MG63 (cell line): ENCODE data around the gene FAM216A. TPM values are rescaled to one million over a fixed set of nuclear protein-coding genes. Genes with fewer than 3 reads are reported as not detected.
A peak's percentile ranks its signal among the peaks of the same experiment; 100 is the strongest.
"Not testable (repeated sequence)": the region's sequence is repeated elsewhere in the genome, so short reads cannot be mapped to it uniquely, and the experiment has no call there.

Experiments
- DNase-seq: peaks from one replicate; pipeline ENCODE4 v3.0.0-alpha.2; 2020
- H3K27me3 ChIP-seq: fragments of 250-450 bp; sonication (Bioruptor Pico); 2 replicates; pipeline ENCODE4 v1.5.1; 2020; ENCODE audit warnings: mild to moderate bottlenecking, moderate library complexity
- H3K36me3 ChIP-seq: fragments of 250-450 bp; sonication (Bioruptor Pico); 2 replicates; pipeline ENCODE4 v1.5.1; 2020; ENCODE audit warnings: mild to moderate bottlenecking, moderate library complexity
- H3K4me3 ChIP-seq: fragments of 250-450 bp; sonication (Bioruptor Pico); 2 replicates; pipeline ENCODE4 v1.5.1; 2020; ENCODE audit warnings: mild to moderate bottlenecking, moderate library complexity
- H3K9me3 ChIP-seq: fragments of 250-450 bp; sonication (Bioruptor Pico); 2 replicates; pipeline ENCODE4 v1.5.1; 2020; ENCODE audit warnings: mild to moderate bottlenecking, moderate library complexity
- total RNA-seq: library from RNA; depleted of rRNA; stranded (reverse); fragments of >200 nt; shearing (Covaris generic); gene quantifications from 2 replicates; pipeline ENCODE4 v1.2.3, GENCODE V29; 2014; ENCODE audit warnings: low replicate concordance

Gene FAM216A
- total RNA-seq, 1 experiment from 2014 or later: 43.7 TPM

DNA sequence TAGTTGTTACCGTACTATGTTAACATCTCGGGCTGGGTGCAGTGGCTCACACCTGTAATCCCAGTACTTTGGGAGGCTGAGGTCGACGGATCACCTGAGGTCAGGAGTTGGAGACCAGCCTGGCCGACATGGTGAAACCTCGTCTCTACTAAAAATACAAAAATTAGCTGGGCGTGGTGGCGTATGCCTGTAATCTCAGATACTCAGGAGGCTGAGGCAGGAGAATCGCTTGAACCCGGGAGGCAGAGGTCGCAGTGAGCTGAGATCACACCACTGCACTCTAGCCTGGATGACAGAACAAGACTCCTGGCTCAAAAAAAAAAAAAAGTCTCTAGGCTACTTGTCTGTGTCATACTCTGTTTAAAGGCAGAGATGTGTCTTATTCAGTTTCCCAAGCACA is 2.9 kb upstream of the FAM216A start:
- not testable (repeated sequence) for H3K27me3 ChIP-seq, H3K9me3 ChIP-seq

DNA sequence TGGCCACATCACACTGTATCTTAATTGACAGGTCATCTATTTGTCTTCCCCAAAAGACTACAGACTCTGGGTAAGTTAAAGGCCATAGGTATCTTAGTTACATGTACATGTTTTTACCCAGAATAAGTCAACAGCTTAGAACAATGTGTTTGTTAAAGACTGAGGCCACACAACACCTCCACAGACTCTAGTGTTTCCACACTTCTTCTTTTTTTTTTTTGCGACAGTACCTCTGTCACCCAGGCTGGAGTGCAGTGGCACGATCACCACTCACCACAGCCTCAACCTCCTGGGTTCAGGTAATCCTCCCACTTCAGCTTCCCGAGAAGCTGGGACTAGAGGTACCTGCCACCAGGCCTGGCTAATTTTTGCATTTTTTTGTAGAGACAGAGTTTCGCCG is 1.9 kb upstream of the FAM216A start:
- peaks cover 5% of the 10 kb centered on the region; the same call in 1 of the 2 replicates for H3K36me3 ChIP-seq
- no peak for DNase-seq
- no peaks in the 10 kb centered on the region for H3K27me3 ChIP-seq
- no peaks in the 10 kb centered on the region for H3K9me3 ChIP-seq
- peak overlapping the region; percentile 87; the same call in 1 of the 2 replicates for H3K4me3 ChIP-seq

More for the DNA sequence above, 2.9 kb upstream of the FAM216A start:
- not testable (repeated sequence) for H3K36me3 ChIP-seq, H3K4me3 ChIP-seq, DNase-seq

DNA sequence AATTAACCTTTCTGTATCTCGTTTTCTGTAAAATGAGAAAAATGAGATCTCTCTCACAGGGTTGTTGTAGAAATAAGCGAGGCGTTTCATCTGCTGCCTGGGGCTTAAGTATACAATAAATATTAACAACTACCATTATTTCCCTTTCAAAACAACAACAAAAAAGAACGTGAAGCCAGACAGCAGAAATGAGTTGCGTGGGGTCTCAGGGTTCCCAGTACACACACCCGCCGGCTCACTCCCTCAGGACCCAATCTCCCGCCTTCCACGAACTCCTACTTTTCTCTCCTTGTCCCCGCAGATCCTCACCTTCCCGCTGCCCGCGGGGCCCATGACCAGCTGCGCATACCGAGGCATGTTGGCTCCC is 815 bp upstream of the FAM216A start:
- peaks cover 8% of the 10 kb centered on the region; the same call in 1 of the 2 replicates for H3K36me3 ChIP-seq
- no peak for DNase-seq
- H3K4me3 ChIP-seq: peak overlapping the region; percentile 87
- no peaks in the 10 kb centered on the region for H3K27me3 ChIP-seq
- no peaks in the 10 kb centered on the region for H3K9me3 ChIP-seq

DNA sequence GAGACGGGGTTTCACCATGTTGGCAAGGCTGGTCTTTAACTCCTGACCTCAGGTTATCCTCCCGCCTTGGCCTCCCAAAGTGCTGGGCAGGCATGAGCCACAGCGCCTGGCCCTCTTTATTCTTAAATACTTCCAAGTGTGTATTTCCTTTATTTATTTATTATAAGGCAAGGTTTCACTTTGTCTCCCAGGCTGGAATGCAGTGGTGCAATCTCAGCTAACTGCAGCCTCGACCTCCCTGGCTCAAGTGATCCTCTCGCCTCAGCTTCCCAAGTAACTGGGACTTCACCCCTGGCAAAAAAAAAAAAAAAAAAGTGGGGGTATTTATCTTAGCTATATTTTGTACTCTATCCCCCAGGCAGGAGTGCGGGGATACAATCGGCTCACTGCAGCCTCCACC is 6.8 kb downstream of the FAM216A start:
- DNase-seq: no peak
- H3K27me3 ChIP-seq: no peaks in the 10 kb centered on the region
- H3K9me3 ChIP-seq: no peaks in the 10 kb centered on the region
- H3K36me3 ChIP-seq: peaks cover 16% of the 10 kb centered on the region
- no peak overlapping the region for H3K4me3 ChIP-seq

DNA sequence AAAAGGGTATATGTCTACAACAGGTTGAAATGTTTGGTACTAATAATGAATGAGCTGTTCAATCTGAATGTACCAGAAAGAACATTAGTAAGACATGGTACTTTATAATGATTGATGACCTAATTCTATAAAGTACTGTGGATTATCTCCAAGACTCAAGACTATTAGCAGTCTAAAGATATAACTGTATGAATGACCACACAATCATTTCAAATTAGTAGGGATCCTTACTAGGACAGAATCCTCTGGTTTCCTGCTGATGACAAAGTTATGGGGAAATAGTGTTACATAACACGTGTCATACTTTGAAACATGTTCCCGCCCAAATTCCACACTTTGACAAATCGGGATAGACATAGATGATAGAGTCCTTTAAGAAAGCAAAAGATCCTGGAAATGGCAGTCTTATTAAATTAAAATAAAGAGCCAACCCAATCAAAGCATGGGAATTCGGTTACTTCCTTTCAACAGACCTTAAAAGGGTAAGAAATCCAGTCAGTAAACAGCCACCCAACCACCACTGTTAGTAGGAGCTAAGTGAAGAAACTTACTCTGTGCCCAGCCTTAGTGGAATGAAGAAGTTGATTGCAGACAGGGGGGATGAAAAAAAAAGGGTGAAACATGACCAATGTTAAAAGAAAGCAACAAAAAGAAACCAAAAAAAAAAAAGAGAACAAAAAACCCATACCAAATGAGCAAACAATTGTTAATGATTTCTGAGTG is 30.5 kb downstream of the FAM216A start:
- Histone ChIP-seq H3K36me3 (peaks cover 40% of the 10 kb centered on the region), H3K4me3 (no peak overlapping the region), H3K9me3 (no peaks in the 10 kb centered on the region), H3K27me3 (no peaks in the 10 kb centered on the region)
- DNase-seq: no peak

DNA sequence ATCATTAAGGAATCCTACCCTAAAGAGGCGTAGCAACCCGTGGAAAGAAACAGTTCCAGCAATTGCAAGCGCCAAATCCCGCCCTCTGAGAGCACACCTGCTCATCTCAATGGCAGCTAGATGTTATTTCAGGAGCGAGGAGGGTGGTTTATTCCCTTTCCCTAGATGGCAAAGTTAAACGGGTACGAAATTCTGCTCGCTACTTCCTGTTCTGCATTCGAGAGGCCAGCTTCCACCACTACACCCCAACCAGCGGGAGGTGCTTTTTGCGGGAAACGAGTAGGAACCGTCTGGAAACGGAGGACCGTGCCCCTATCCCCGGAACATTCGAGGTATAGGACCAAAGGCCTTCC is 32.7 kb downstream of the FAM216A start:
- H3K9me3 ChIP-seq: no peaks in the 10 kb centered on the region
- DNase-seq: peak; percentile 53
- peaks cover 18% of the 10 kb centered on the region for H3K36me3 ChIP-seq

DNA sequence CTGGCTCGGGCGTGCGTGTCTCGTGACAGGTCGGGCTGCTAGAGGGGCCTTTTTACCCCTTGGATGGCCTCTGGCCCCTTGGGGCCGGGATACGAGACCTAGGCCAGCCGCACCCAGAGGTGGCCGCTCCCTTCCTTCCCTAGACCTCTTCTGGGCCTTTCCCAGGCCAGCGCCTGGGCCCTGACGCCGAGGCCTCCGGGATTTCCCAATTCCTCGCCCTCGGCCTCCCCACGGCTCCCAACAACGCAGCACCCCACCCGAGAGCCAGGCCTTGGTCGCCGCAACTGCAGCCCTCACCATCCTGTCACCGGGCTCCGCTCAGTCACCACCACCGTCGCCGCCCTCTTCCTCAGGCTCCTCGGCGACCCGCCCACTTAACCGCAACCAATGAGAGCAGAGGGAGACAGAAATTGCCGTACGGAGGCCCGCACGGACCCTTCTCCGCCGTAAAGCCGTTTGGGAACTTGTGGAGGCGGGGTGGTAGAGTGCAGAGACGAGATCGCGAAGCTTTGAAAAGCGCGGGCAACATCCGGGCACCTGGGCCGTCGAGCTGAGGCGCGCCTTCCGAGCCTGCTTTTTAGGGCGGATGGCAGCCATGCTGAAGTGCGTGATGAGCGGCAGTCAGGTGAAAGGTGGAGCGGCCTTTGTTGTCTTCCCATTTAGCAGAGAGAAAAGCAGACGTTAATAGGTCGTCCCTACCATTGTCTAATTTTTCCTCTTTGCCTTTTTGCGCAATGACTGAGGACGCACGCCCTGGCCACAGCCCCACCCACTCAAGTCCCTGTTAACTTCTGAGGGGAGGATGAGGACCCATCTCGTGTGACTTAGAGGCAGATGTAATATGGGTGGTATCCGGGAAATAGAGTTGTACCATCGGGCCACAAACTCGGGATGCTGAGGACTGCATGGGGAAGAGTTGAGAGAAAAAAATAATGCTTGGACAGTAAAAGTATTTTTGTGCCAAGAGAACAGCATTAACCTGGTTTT is 33.4 kb downstream of the FAM216A start, which contains the start of the genes RAD9B and VPS29:
RAD9B (plus strand) TSS at position 580 of the 987 bp plus-strand sequence; CDS start at position 587, 7 bp downstream.
VPS29 (minus strand) TSS at position 360 of the 987 bp plus-strand sequence; CDS start at position 300, 60 bp downstream.
- H3K9me3 ChIP-seq: no peaks in the 10 kb centered on the region
- peaks cover 13% of the 10 kb centered on the region for H3K36me3 ChIP-seq
- no peaks in the 10 kb centered on the region for H3K27me3 ChIP-seq
- peak within 1 kb of the TSS; percentile 76 for H3K4me3 ChIP-seq
- peak; percentile 99 for DNase-seq

More for the DNA sequence above, 32.7 kb downstream of the FAM216A start:
- Histone ChIP-seq H3K27me3 (no peaks in the 10 kb centered on the region), H3K4me3 (peak overlapping the region; percentile 76)

DNA sequence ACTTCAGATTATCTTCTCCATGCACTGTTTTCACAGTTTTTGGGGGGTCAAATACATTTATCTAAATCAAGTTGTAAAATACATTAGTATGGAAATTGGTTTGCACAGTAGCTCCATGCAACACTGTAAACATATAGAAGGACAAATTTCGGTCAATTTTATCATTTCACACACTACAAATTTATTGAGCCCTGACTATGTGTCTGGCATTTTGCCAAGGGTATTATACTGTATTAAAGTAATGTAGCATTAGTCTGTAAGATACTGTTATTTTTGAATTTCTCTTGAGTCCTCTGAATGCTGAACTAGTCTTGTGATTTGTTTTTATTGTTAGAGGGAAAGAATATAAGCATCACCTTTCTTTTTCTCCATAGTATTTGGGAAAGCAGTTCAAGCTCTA is 34.8 kb downstream of the FAM216A start:
- peaks cover 8% of the 10 kb centered on the region for H3K36me3 ChIP-seq
- no peak for DNase-seq
- no peaks in the 10 kb centered on the region for H3K9me3 ChIP-seq
- no peak overlapping the region for H3K4me3 ChIP-seq
- no peaks in the 10 kb centered on the region for H3K27me3 ChIP-seq

DNA sequence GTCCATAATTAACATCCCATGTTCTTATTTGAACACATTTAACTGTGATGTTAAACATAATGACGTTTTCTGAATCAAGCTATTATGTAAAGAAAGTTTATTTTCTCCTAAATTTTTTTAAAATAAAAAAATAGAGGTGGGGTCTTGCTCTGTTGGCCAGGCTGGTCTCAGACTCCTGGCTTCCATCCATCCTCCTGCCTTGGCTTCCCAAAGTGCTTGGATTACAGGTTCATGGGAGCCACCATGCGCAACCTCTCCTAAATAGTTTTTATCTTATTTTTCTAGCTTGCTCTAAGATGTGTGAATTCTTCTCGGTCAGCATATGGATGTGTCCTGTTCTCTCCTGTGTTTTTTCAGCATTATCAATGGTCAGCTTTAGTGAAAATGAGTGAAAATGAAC is 36.7 kb downstream of the FAM216A start:
- DNase-seq: no peak
- H3K27me3 ChIP-seq: no peaks in the 10 kb centered on the region
- no peaks in the 10 kb centered on the region for H3K9me3 ChIP-seq
- H3K4me3 ChIP-seq: no peak overlapping the region
- no peaks in the 10 kb centered on the region for H3K36me3 ChIP-seq

DNA sequence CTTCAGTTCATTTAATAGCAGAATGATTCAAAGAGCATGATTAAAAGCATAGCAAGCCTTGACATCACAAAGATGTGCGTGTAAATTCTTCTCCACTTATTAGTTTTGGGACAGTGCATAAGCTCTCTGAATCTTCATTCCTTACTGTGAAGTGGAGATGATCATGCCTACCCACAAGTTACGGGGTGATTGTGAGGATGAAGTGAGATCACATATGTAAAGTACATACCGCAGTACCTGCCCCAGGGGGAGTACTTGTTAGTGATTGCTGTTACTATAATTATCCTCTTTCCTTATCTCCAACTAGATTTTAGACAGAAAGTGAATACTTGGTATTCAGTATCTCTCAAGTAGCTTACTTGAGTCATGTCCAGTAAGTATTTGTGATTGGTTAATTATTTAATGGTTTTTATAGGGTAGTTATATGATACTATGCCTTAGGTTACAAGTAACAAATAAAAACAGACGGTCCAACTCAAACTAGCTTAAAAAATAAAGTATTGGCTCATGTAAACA is 39.5 kb downstream of the FAM216A start:
- H3K9me3 ChIP-seq: no peaks in the 10 kb centered on the region
- no peaks in the 10 kb centered on the region for H3K36me3 ChIP-seq
- no peak overlapping the region for H3K4me3 ChIP-seq
- H3K27me3 ChIP-seq: no peaks in the 10 kb centered on the region
- no peak for DNase-seq

DNA sequence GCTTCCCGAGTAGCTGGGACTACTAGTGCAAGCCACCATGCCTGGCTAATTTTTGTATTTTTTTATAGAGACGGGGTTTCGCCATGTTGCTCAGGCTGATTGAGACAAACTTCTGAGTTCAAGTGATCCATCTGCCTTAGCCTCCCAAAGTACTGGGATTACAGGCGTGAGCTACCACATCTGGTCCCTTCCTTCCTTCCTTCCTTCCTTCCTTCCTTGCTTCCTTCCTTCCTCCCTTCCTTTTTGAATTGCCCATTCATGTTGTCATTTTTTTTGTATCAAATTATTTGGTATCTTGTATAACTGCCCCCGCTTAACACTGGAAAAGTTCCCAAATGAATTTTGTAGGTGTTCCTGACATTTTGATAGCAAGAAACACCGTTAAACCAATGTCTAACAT is 45.2 kb downstream of the FAM216A start:
- H3K4me3 ChIP-seq: no peak overlapping the region
- no peaks in the 10 kb centered on the region; the same call in 1 of the 2 replicates for H3K27me3 ChIP-seq
- no peak for DNase-seq

DNA sequence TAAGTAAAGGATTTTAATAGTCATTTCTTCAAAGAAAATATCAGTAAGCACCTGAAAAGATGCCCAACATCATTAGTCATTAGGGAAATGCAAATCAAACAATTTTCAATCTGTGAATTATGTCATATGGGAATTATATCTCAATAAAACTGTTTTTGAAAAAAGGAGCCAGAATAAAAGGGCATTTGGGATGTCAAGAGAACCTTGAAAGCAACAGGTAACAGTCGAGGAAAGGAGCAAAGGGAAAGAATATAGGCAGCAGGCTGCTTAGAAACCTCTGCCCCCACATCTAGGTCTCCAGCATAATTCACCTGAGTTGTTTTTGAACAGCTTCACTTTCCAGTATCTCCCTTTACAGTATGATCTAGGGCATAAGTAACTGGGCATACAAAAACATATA is 45.7 kb downstream of the FAM216A start:
- Histone ChIP-seq H3K4me3 (no peak overlapping the region), H3K9me3 (no peaks in the 10 kb centered on the region), H3K27me3 (no peaks in the 10 kb centered on the region; the same call in 1 of the 2 replicates), H3K36me3 (no peaks in the 10 kb centered on the region)
- no peak for DNase-seq

More for the DNA sequence above, 45.2 kb downstream of the FAM216A start:
- no peaks in the 10 kb centered on the region for H3K36me3 ChIP-seq
- no peaks in the 10 kb centered on the region for H3K9me3 ChIP-seq

DNA sequence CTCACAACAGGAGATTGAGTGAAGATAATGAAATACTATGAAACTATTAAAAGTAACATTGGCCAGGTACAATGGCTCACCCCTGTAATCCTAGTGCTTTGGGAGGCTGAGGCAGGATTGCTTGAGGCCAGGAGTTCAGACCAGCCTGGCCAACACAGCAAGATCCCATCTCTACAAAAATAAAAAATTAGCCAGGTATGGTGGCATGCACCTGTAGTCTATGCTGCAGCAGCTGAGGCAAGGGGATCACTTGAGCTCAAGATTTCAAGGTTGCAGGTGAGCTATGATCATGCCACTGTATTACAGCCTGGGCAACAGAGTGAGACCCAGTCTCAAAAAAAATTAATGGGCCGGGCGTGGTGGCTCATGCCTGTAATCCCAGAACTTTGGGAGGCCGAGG is 48.4 kb downstream of the FAM216A start:
- DNase-seq: no peak
- Histone ChIP-seq H3K4me3 (no peak overlapping the region), H3K36me3 (no peaks in the 10 kb centered on the region), H3K9me3 (no peaks in the 10 kb centered on the region), H3K27me3 (no peaks in the 10 kb centered on the region; the same call in 1 of the 2 replicates)

DNA sequence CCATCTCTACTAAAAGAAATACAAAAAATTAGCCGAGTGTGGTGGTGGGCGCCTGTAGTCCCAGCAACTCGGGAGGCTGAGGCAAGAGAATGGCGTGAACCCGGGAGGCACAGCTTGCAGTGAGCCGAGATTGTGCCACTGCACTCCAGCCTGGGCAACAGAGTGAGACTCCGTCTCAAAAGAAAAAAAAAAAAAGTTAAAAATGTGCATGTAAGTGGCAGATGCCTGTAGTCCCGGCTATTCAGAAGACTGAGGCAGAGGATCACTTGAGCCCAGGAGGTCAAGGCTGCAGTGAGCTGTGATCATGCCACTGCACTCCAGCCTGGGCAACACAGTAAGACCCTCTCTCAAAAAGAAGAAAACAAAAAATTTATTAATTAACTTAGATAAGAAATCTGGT is 49.4 kb downstream of the FAM216A start:
- H3K36me3 ChIP-seq, H3K27me3 ChIP-seq, H3K9me3 ChIP-seq, DNase-seq, H3K4me3 ChIP-seq: not testable (repeated sequence)

DNA sequence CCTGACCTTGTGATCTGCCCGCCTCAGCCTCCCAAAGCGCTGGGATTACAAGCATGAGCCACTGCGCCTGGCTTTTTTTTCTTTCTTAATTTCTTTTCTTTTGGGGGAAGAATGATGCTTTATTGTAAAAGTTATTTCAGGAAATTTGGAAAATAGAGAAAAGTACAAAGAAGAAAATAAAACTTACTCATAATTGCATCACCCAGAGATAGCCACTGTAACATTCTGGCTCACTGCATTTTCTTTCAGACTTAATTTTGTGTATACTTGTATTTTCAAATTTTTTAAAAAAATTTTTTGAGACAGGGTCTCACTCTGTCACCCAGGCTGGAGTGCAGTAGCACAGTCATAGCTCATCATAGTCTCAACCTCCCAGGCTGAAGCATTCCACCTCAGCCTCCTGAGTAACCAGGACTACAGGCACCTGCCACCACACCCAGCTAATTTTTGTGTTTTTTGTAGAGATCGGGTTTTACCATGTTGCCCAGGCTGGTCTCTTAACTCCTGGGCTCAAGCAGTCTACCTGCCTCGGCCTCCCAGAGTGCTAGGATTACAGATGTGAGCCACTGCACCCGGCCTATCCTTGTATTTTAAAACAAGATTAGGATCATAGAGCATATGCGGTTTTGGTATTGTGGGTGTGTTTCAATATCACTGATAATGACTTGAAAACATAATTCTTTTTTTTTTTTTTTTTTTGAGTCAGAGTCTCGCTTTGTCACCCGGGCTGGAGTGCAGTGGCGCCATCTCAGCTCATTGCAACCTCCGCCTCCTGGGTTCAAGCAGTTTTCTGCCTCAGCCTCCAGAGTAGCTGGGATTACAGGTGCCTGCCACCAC is 52.4 kb downstream of the FAM216A start:
- DNase-seq, H3K4me3 ChIP-seq, H3K9me3 ChIP-seq, H3K36me3 ChIP-seq, H3K27me3 ChIP-seq: not testable (repeated sequence)

DNA sequence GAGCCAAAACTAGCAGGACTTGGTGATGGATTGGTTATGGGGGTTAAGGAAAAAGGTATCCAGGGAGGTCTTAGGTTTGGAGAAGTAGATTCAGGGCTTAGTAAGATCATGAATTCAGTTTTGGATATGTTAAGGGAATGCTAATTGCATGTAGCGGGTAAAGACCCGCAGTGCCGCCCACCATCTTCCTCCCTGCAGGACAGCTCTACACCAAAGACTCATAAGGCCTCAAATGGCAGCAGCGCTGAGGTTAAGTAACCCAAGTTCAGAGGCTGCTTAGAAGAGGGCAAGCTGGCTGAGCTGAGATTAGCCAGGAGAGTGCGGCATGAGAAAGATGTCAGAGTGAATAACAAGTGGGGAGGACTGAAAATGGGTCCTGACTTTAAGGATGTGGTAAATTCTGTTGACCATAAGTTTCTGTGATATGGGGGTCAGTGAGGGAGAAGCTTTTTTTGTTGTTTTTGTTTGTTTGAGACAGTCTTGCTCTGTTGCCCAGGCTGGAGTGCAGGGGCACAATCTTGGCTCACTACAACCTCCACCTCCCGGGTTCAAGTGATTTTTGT is 59.7 kb downstream of the FAM216A start:
- DNase-seq: no peak
- Histone ChIP-seq H3K27me3 (no peaks in the 10 kb centered on the region), H3K4me3 (no peak overlapping the region), H3K9me3 (no peaks in the 10 kb centered on the region), H3K36me3 (no peaks in the 10 kb centered on the region)
